Prostate gland (tissue), 2 donors: ENCODE results near the gene ADRA2B. TPM values are rescaled to one million over a fixed set of nuclear protein-coding genes. Genes with fewer than 3 reads are reported as not detected.

Experiments used
- DNase-seq: peaks from one replicate; pipeline ENCODE4 v3.0.0-alpha.2; 2019; ENCODE audit warnings: low spot score
- H3K27ac ChIP-seq, 2 donors: fragments of 200-600 bp; sonication (generic); 2 replicates each; pipeline ENCODE4 v1.5.1; 2017 to 2019
- H3K27me3 ChIP-seq: fragments of 200-600 bp; sonication (generic); replicated peaks from 2 replicates; pipeline ENCODE4 v1.5.1; 2019; ENCODE audit not compliant: insufficient read depth
- H3K36me3 ChIP-seq, 2 donors: fragments of 200-600 bp; sonication (generic); 1 replicate in 1 of 2; 2 replicates in 1 of 2; pipeline versions ENCODE4 v1.5.1 to v1.8.1; 2017 to 2019
- H3K4me1 ChIP-seq: fragments of 200-600 bp; sonication (generic); replicated peaks from 2 replicates; pipeline ENCODE4 v1.5.1; 2019
- H3K4me3 ChIP-seq, 2 donors: fragments of 200-600 bp; sonication (generic); 2 replicates each; pipeline ENCODE4 v1.5.1; 2017 to 2019
- H3K9me3 ChIP-seq: fragments of 200-600 bp; sonication (generic); 2 replicates; pipeline ENCODE4 v1.5.1; 2017
- CTCF ChIP-seq, 4 experiments: fragments of 200-600 bp in 2 of 4; fragments of 450-650 bp in 2 of 4; sonication (generic) in 2 of 4; IDR thresholded peaks; 1 replicate in 3 of 4; 2 replicates in 1 of 4; pipeline ENCODE4 v1.5.1; 2016 to 2019; ENCODE audit warnings: antibody characterized with exemption in 4 of 4, mild to moderate bottlenecking in 2 of 4, moderate library complexity in 2 of 4
- POLR2A ChIP-seq: fragments of 450-650 bp; IDR thresholded peaks from one replicate; pipeline ENCODE4 v1.6.1; 2016; ENCODE audit warnings: antibody characterized with exemption, mild to moderate bottlenecking
- POLR2AphosphoS5 ChIP-seq: sonication (generic); formaldehyde crosslinking; IDR thresholded peaks from one replicate; pipeline ENCODE4 v1.6.1; 2017; ENCODE audit warnings: antibody characterized with exemption
- WGBS: methylation state at CpG from one replicate; pipeline ENCODE4 v1.1.5; 2018; 5-methylcytosine and 5-hydroxymethylcytosine counted together
- intact Hi-C: fragments of 100-400 bp; cut with DNase I; formaldehyde crosslinking; loops from one replicate; pipeline ENCODE4 v1.14.2; 2022
- total RNA-seq, 2 donors: library from RNA; depleted of rRNA; stranded (reverse); fragments of >200 nt; gene quantifications; one replicate each; pipeline ENCODE4 v1.1.0, GENCODE V29; 2016

The ADRA2B gene
- total RNA-seq, 2 donors from 2014 or later, result 0.23 to 5.0 TPM

- Histone ChIP-seq H3K4me1 (no peaks in the 10 kb centered on the region), H3K36me3 (no peaks in the 10 kb centered on the region), H3K27me3 (no peaks in the 10 kb centered on the region), H3K4me3 (no peak overlapping the region), H3K9me3 (no peaks in the 10 kb centered on the region), H3K27ac (no peak overlapping the region)
- DNase-seq, result no peak
- no peak for TF ChIP-seq POLR2AphosphoS5
- 76% methylated on average over 10 of the region's 10 CpGs for WGBS
- intact Hi-C loops, result no loop called here
Observed at GRCh38 chr2:96131152-96131812, 14.9 kb upstream of the ADRA2B start.

- Histone ChIP-seq H3K27me3 (no peaks in the 10 kb centered on the region), H3K4me1 (no peaks in the 10 kb centered on the region), H3K36me3 (no peaks in the 10 kb centered on the region), H3K4me3 (no peak overlapping the region), H3K9me3 (no peaks in the 10 kb centered on the region), H3K27ac (no peak overlapping the region)
- intact Hi-C loops, result no loop called here
- 97% methylated on average over 4 of the region's 4 CpGs for WGBS
- no peak for TF ChIP-seq CTCF (IDR thresholded peaks at IDR 0.05)
- TF ChIP-seq POLR2AphosphoS5, result no peak
- TF ChIP-seq POLR2A, result no peak
- no peak for DNase-seq
Observed at GRCh38 chr2:96130483-96130882, 14.1 kb upstream of the ADRA2B start.

- H3K27me3 ChIP-seq, result no peaks in the 10 kb centered on the region
- no peak for DNase-seq
- intact Hi-C loops, result no loop called here
- no peak for TF ChIP-seq POLR2AphosphoS5
- TF ChIP-seq POLR2A, result no peak
- TF ChIP-seq CTCF (IDR thresholded peaks at IDR 0.05), result no peak
- H3K27ac ChIP-seq, result no peak overlapping the region
- H3K36me3 ChIP-seq, result no peaks in the 10 kb centered on the region
- WGBS, result 89% methylated on average over 16 of the region's 16 CpGs
- H3K9me3 ChIP-seq, result no peaks in the 10 kb centered on the region
- no peak overlapping the region for H3K4me3 ChIP-seq
- H3K4me1 ChIP-seq, result no peaks in the 10 kb centered on the region
Observed at GRCh38 chr2:96129528-96130120, 13.3 kb upstream of the ADRA2B start.

- 85% methylated on average over 6 of the region's 6 CpGs for WGBS
- H3K36me3 ChIP-seq, result no peaks in the 10 kb centered on the region
- no peak overlapping the region for H3K4me3 ChIP-seq
- TF ChIP-seq POLR2AphosphoS5 (no peak), CTCF (IDR thresholded peaks at IDR 0.05) (no peak), POLR2A (no peak)
- intact Hi-C loops, result no loop called here
- H3K9me3 ChIP-seq, result no peaks in the 10 kb centered on the region
- H3K27ac ChIP-seq, result no peak overlapping the region
- H3K4me1 ChIP-seq, result no peaks in the 10 kb centered on the region
- no peak for DNase-seq
- no peaks in the 10 kb centered on the region for H3K27me3 ChIP-seq
Observed at GRCh38 chr2:96128456-96128855, 12.1 kb upstream of the ADRA2B start.

GRCh38 chr2:96124406-96125265, 8.3 kb upstream of the ADRA2B start:
- Histone ChIP-seq H3K36me3 (no peaks in the 10 kb centered on the region), H3K4me1 (no peaks in the 10 kb centered on the region), H3K4me3 (no peak overlapping the region), H3K27ac (no peak overlapping the region), H3K27me3 (no peaks in the 10 kb centered on the region), H3K9me3 (no peaks in the 10 kb centered on the region)
- intact Hi-C loops, result no loop called here
- 92% methylated on average over 14 of the region's 14 CpGs for WGBS
- no peak for DNase-seq
- TF ChIP-seq CTCF (IDR thresholded peaks at IDR 0.05) (no peak), POLR2AphosphoS5 (no peak), POLR2A (no peak)
